K562 (cell line): ENCODE results near the gene TAP2. TPM values are rescaled to one million over a fixed set of nuclear protein-coding genes. Genes with fewer than 3 reads are reported as not detected.

Source experiments
- ATAC-seq: fragments of 200-7000 bp; cut with Tn5 transposase; 3 replicates; pipeline ENCODE4 v1.9.1; 2020; ENCODE audit warnings: moderate library complexity
- BruUV-seq: library from RNA; stranded (reverse); fragments of 400-500 nt; replicated peaks from 2 replicates; lab custom pipeline; 2021; lab: Mats Ljungman, UMichigan
- CTCF ChIA-PET: fragments of 300-600 bp; formaldehyde crosslinking; extraction: SDS; loops from one replicate; lab custom pipeline; 2021; ENCODE audit warnings: low intra/inter-chr PET ratio; lab: Yijun Ruan, JAX
- POLR2A ChIA-PET: fragments of 300-600, 350-650 bp; sonication (Branson Sonifier 250); formaldehyde crosslinking; extraction: SDS; loops from one replicate; lab custom pipeline; 2021; ENCODE audit warnings: antibody characterized with exemption, inconsistent platforms; lab: Yijun Ruan, JAX
- DNase-seq, 4 experiments: peaks; one replicate each; pipeline versions ENCODE4 v3.0.0 to v3.0.0-alpha.2; 2011 to 2018; ENCODE audit warnings: low spot score in 3 of 4, mixed read lengths in 3 of 4; ENCODE audit errors: extremely low read depth in 1 of 4
- FAIRE-seq: peaks from 2 replicates; lab custom pipeline; 2011; peaks lifted over from hg19 to GRCh38; lab: Jason Lieb, UNC
- H2AFZ ChIP-seq: 2 replicates; pipeline ENCODE4 v1.6.0; 2011; ENCODE audit warnings: low read depth, low read length, control low read depth, inconsistent platforms
- H3K27ac ChIP-seq: fragments of 200-600 bp; 3 replicates; pipeline ENCODE4 v1.8.0; 2011; ENCODE audit warnings: low read depth, mild to moderate bottlenecking, control low read depth, inconsistent platforms, low read length, moderate library complexity, mixed read lengths; ENCODE audit errors: extremely low read depth
- H3K27me3 ChIP-seq, 2 experiments: fragments of 300-600 bp in 1 of 2; 2 replicates in 1 of 2; 3 replicates in 1 of 2; pipeline versions ENCODE4 v1.6.0 to v1.8.0; 2011; ENCODE audit warnings: inconsistent platforms in 2 of 2, low read length in 2 of 2, mild to moderate bottlenecking in 1 of 2, mixed read lengths in 1 of 2, moderate library complexity in 1 of 2; ENCODE audit not compliant: control insufficient read depth in 2 of 2, insufficient read depth in 2 of 2
- H3K36me3 ChIP-seq: fragments of 300-600 bp; 3 replicates; pipeline ENCODE4 v1.8.0; 2011; ENCODE audit warnings: mild to moderate bottlenecking, low read length, inconsistent platforms; ENCODE audit not compliant: control insufficient read depth, insufficient read depth
- H3K4me1 ChIP-seq, 2 experiments: fragments of 200-600 bp in 1 of 2; replicated peaks in 1 of 2; 2 replicates in 1 of 2; 3 replicates in 1 of 2; pipeline versions ENCODE4 v1.5.1 to v1.8.0; 2011; ENCODE audit warnings: inconsistent platforms in 2 of 2, low read length in 2 of 2, mild to moderate bottlenecking in 1 of 2, mixed read lengths in 1 of 2, moderate library complexity in 1 of 2; ENCODE audit not compliant: control insufficient read depth in 2 of 2, insufficient read depth in 2 of 2
- H3K4me2 ChIP-seq: 2 replicates; pipeline ENCODE4 v1.6.1; 2011; ENCODE audit warnings: low read length, control low read depth, inconsistent platforms, mixed read lengths; ENCODE audit not compliant: insufficient read depth
- H3K4me3 ChIP-seq: fragments of 200-600 bp; sonication (generic), shearing (Covaris generic); 2 replicates; pipeline ENCODE4 v1.5.1; 2016; ENCODE audit warnings: control low read depth, inconsistent platforms
- H3K79me2 ChIP-seq: fragments of 200-600 bp; 3 replicates; pipeline ENCODE4 v1.8.0; 2011; ENCODE audit warnings: low read length, inconsistent platforms; ENCODE audit not compliant: control insufficient read depth, insufficient read depth
- H3K9ac ChIP-seq, 2 experiments: 2 replicates each; pipeline versions ENCODE4 v1.6.0 to v1.6.1; 2011; ENCODE audit warnings: low read depth in 2 of 2, low read length in 2 of 2, control low read depth in 1 of 2, inconsistent platforms in 1 of 2, mild to moderate bottlenecking in 1 of 2, mixed read lengths in 1 of 2; ENCODE audit not compliant: insufficient read depth in 1 of 2
- H3K9me1 ChIP-seq: one replicate; pipeline ENCODE4 v1.6.0; 2011; ENCODE audit warnings: inconsistent platforms, mild to moderate bottlenecking, low read length, moderate library complexity; ENCODE audit not compliant: control insufficient read depth, insufficient read depth
- H3K9me3 ChIP-seq: replicated peaks from 2 replicates; pipeline ENCODE4 v1.5.1; 2011; ENCODE audit warnings: low read depth, low read length, inconsistent platforms; ENCODE audit not compliant: control insufficient read depth, insufficient read depth
- H4K20me1 ChIP-seq: replicated peaks from 2 replicates; pipeline ENCODE4 v1.6.1; 2011; ENCODE audit warnings: low read length, inconsistent platforms, mixed read lengths; ENCODE audit not compliant: control insufficient read depth, insufficient read depth
- BRD4 ChIP-seq: fragments of 200-600 bp; sonication (generic); IDR thresholded peaks from 2 replicates; pipeline ENCODE4 v1.6.1; 2017; ENCODE audit warnings: inconsistent platforms
- WGBS: fragments of 100-300 bp; shearing (Covaris generic); methylation state at CpG from one replicate; pipeline ENCODE4 v1.1.6; 2016; ENCODE audit warnings: low coverage, mixed read lengths; ENCODE audit not compliant: insufficient coverage; ENCODE audit errors: missing lambda C conversion rate; 5-methylcytosine and 5-hydroxymethylcytosine counted together
- in situ Hi-C: fragments of 300-500 bp; cut with MboI; formaldehyde crosslinking; loops from 4 replicates; pipeline ENCODE4 v1.15.0; 2018; ENCODE audit warnings: inconsistent platforms, mixed read lengths
- intact Hi-C: fragments of 100-400 bp; cut with micrococcal nuclease; formaldehyde crosslinking; loops from 2 replicates; pipeline ENCODE4 v1.14.2; 2022
- polyA plus RNA-seq, 8 experiments: library from polyadenylated mRNA; depleted of rRNA in 4 of 8; stranded (reverse) in 5 of 8; unstranded in 3 of 8; fragments of >200 nt; fragmentation: Nextera tagmentation in 2 of 8; fragmentation: Illumina TruSeq in 1 of 8; extraction: Ambion mirVana in 2 of 8; extraction: Trizol in 1 of 8; gene quantifications; 2 replicates each; pipeline versions ENCODE4 v1.2.1 to v1.2.3, GENCODE V29; 2011 to 2014; ENCODE audit warnings: inconsistent platforms in 1 of 8, missing spikeins in 1 of 8
- total RNA-seq, 7 experiments: library from RNA; depleted of rRNA in 6 of 7; stranded (reverse); fragments of >200 nt in 6 of 7; fragmentation: Illumina TruSeq in 2 of 7; extraction: Trizol in 2 of 7; gene quantifications; 2 replicates each; pipeline versions ENCODE4 v1.2.1 to v1.2.3, GENCODE V29; 2011 to 2021; ENCODE audit warnings: low replicate concordance in 1 of 7
- TF ChIP-seq, protein P1 (sequence below): conservative IDR thresholded peaks from 2 replicates; pipeline ENCODE4 v1.6.1; 2011; ENCODE audit warnings: low read depth, mild to moderate bottlenecking, low read length; ENCODE audit not compliant: control insufficient read depth

Gene TAP2
- total and polyA plus RNA-seq, 9 of the 15 experiments (the other 6 are each of a cell fraction or from before 2014, with no cell fraction given), result 2.0 to 53.5 (median 19.6) TPM

DNA sequence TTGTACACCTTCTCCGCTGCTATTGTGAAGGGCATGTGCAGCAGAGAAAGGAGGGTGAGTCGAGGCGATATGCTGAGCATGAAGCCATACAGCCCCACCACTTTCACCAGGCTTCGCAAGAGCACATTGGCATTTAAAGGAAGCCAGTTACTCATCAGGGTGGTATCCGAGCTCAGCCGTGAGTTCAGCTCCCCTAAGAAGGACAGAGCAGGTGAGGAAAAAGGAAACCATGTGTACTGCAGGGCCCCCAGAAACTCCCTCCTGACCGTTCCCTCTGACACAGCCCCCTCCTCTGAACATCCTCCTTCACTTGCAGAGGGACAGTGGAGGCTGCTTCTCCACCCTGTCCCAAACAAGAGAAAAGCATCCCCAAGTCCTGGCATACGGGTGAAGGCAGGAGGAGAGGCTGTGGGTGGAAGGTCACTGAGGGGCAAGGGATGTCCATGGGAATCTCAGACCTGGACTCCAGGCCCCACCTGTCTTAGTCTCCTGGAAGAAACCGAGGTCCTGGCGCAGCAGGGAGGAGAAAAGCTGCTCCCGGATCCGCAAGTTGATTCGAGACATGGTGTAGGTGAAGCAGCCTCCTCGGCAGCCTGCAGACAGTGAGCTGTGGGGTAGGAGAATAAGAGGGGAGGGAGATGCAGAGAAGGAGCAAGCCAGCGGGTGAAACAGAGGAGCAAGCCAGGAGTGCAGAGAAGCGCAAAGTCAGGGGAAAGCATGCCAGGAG is 3.2 kb downstream of the TAP2 start:
- Histone ChIP-seq H3K4me3 (no peak overlapping the region), H2AFZ (no peak overlapping the region)
- DNase-seq, result no peak
- TF ChIP-seq, protein P1, sequence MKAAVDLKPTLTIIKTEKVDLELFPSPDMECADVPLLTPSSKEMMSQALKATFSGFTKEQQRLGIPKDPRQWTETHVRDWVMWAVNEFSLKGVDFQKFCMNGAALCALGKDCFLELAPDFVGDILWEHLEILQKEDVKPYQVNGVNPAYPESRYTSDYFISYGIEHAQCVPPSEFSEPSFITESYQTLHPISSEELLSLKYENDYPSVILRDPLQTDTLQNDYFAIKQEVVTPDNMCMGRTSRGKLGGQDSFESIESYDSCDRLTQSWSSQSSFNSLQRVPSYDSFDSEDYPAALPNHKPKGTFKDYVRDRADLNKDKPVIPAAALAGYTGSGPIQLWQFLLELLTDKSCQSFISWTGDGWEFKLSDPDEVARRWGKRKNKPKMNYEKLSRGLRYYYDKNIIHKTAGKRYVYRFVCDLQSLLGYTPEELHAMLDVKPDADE, result no peak
- no peak for TF ChIP-seq BRD4
- TF ChIP-seq, all 486 proteins: peak for 0
- Histone ChIP-seq H3K9me3 (no peaks in the 10 kb centered on the region), H4K20me1 (no peaks in the 10 kb centered on the region), H3K27me3 (no peaks in the 10 kb centered on the region), H3K9ac (peak overlapping the region in 1 of 2 experiments; percentile 10; a peak in 1 of 4 replicates), H3K79me2 (peaks cover 11% of the 10 kb centered on the region; the same call in 2 of the 3 replicates), H3K4me2 (no peak overlapping the region), H3K9me1 (no peaks in the 10 kb centered on the region), H3K36me3 (peaks cover 54% of the 10 kb centered on the region; the same call in 2 of the 3 replicates), H3K27ac (no peak overlapping the region), H3K4me1 (peaks cover 6 to 9% of the 10 kb centered on the region in 2 experiments; a peak in 3 of 5 replicates)
- FAIRE-seq (no peak), ATAC-seq (no peak)
- BruUV-seq, result no TSS peak
- POLR2A ChIA-PET, result interaction anchor here (0.6 to 1.4 kb wide), 3 partner anchors 10 to 1008 kb away, joined by 3 to 8 read pairs (median 3); partner anchors contain the start of gene HSPA1B
- intact Hi-C loops (no loop called here), in situ Hi-C loops (no loop called here)
- WGBS, result 94% methylated on average over 15 of the region's 16 CpGs
- CTCF ChIA-PET, result interaction anchor here (6.6 kb wide), 1 partner anchor 32 kb away, joined by 66 read pairs; no protein-coding TSS in a partner anchor
